ENCODE data around the gene KCNH6. TPM values are rescaled to one million over a fixed set of nuclear protein-coding genes. Genes with fewer than 3 reads are reported as not detected.

KCNH6 gene
- total RNA-seq, 2 experiments from 2014 or later, result not detected

DNA sequence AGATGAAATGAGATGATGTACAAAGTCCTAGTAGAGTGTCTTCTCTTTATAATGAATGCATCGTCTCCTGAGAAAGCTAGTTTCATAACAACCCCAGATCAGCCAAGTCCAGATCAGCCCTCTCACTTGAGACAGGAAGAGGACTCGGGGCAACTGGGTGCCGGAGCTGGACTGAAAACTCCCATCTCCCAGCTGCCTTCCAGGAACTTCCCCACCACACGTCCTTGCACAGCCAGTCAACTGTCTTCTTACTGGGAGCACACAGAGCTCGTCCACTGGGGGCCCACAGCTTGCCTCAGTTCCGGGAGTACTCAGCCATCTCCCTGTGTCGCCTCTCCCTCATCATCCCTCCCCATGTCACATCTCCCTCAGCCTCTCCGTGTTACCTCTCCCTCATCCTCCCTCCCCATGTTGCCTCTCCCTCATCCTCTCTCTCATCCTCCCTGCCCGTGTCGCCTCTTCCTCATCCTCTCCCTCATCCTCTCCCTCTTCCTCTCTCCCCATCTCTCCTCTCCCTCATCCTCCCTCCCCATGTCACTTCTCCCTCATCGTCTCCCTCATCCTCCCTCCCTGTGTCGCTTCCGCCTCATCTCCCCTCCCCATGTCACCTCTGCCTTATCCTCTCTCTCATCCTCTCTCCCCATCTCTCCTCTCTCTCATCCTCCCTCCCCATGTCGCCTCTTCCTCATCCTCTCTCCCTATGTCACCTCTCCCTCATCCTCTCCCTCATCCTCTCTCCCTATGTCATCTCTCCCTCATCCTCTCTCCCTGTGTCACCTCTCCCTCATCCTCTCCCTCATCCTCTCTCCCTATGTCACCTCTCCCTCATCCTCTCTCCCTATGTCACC is 22.4 kb upstream of the KCNH6 start:
- ChIA-PET POLR2A (no interaction called here), CTCF (interaction anchor here (0.6 kb wide), 1 partner anchor 7 kb away, joined by 3 read pairs; no protein-coding TSS in a partner anchor)

- POLR2A ChIA-PET, result no interaction called here
- CTCF ChIA-PET, result interaction anchor here (1.2 kb wide), 1 partner anchor 24 kb away, joined by 3 read pairs; no protein-coding TSS in a partner anchor
Measured at GRCh38 chr17:63503341-63503705, 19.8 kb upstream of the KCNH6 start.

DNA sequence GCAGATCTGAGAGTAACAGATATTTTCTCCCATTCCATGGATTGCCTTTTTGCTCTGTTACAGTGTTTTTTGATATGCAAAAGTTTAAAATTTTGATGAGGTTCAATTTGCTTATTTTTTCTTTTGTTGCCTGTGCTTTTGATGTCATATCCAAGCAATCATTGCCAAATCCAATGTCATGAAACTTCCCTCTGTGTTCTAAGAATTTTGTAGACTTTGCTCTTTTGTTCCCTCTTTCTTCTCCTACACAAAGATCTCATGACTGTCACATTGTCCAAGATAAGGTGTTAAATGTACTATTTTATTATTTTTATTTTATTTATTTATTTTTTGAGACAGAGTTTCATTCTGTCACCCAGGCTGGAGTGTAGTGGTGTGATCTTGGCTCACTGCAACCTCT is 18.9 kb upstream of the KCNH6 start:
- POLR2A ChIA-PET, result no interaction called here
- CTCF ChIA-PET, result interaction anchor here (1.0 to 1.2 kb wide), 2 partner anchors 25 to 61 kb away, joined by 3 read pairs; no protein-coding TSS in a partner anchor

- CTCF ChIA-PET, result interaction anchor here (1.0 kb wide), 1 partner anchor 60 kb away, joined by 3 read pairs; no protein-coding TSS in a partner anchor
- POLR2A ChIA-PET, result no interaction called here
Measured at GRCh38 chr17:63505341-63505740, 17.8 kb upstream of the KCNH6 start.

DNA sequence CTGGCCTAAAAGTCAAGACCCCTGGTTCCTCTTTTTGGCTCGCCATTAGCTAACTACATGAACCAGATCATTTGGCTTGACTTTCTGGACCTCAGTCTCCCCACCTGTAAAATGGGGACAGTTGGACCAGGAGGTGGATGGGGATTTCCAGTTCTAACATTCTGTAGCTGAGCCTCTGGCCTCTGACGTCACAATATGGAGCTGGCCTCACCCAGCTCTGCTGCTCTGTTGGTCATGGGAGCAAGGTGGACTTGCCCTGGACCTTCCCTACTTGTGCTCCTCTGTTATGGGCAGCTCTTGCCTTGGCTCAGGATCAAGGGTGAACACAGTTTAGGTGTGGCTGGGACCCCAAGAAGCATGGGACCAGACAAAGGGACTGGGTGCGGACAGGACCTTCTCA is 16.5 kb upstream of the KCNH6 start:
- ChIA-PET POLR2A (no interaction called here), CTCF (no interaction called here)

- ChIA-PET CTCF (no interaction called here), POLR2A (no interaction called here)
Measured at GRCh38 chr17:63511331-63511730, 11.8 kb upstream of the KCNH6 start.

DNA sequence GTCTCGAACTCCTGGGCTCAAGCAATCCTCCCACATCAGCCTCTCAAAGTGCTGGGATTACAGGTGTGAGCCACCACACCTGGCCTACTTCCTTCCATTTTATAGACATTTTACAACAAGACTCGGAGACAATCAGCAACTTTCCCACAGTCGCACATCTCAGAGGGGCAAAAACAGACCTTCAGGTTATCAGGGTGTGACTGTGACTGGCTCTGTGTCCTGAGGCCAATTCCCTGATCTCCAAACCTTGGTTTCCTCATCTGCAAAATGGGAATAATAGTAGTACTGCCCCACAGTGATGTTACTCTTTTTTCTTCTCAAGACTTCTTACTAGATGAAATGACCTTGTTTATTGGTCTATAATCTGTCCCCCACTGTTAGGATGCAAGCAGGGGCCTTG is 10.8 kb upstream of the KCNH6 start:
- CTCF ChIA-PET, result no interaction called here
- POLR2A ChIA-PET, result no interaction called here

- CTCF ChIA-PET, result interaction anchor here (1.5 to 2.7 kb wide), 2 partner anchors 25 to 35 kb away, joined by 4 to 7 read pairs; no protein-coding TSS in a partner anchor
Measured at GRCh38 chr17:63512896-63513644, 10.1 kb upstream of the KCNH6 start.

DNA sequence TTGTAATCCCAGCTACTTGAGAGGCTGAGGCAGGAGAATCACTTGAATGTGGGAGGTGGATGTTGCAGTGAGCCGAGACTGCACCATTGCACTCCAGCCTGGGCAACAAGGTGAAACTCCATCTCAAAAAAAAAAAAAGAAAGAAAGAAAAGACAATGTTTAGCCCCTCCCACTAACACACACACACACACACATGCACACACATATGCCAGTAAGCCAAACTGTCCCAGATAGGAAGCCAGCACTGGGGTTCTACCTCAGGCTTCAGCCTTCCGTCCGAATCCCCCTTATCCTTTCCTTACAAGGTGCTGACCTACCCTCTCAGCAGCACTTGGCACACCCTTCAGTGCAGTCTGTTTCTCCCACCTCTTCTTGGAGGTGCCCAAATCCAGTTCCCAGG is 8.7 kb upstream of the KCNH6 start:
- POLR2A ChIA-PET, result no interaction called here
- CTCF ChIA-PET, result interaction anchor here (1.3 to 2.7 kb wide), 3 partner anchors 27 to 99 kb away, joined by 3 to 7 read pairs (median 4); no protein-coding TSS in a partner anchor

More at GRCh38 chr17:63512896-63513644, 10.1 kb upstream of the KCNH6 start:
- POLR2A ChIA-PET, result no interaction called here

DNA sequence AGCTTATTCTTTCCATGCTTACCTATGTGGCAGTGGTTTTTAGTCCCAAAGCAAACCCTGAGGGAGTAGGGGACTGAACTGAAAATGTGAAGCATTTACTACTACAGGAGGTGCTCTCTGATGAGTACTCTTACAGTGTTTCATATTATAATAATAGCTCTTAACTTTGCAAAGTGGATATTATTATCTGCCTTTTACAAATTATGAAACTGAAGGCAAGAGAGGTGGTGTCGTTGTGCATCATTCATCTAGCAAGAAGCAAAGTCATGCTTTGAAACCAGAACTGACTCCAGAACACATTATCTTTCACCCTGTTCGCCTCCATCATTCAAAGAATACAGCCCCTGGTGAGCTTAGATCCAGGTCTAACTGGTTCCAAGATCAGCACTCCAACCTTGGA is 8.2 kb upstream of the KCNH6 start:
- ChIA-PET CTCF (interaction anchor here (1.3 to 2.7 kb wide), 3 partner anchors 27 to 98 kb away, joined by 3 to 7 read pairs (median 4); no protein-coding TSS in a partner anchor), POLR2A (no interaction called here)

GRCh38 chr17:63515426-63515825 is 7.7 kb upstream of the KCNH6 start:
- POLR2A ChIA-PET, result no interaction called here
- CTCF ChIA-PET, result interaction anchor here (1.3 to 2.7 kb wide), 2 partner anchors 37 to 98 kb away, joined by 3 to 7 read pairs; no protein-coding TSS in a partner anchor

GRCh38 chr17:63516910-63517824 is 6.0 kb upstream of the KCNH6 start:
- ChIA-PET POLR2A (no interaction called here), CTCF (no interaction called here)

DNA sequence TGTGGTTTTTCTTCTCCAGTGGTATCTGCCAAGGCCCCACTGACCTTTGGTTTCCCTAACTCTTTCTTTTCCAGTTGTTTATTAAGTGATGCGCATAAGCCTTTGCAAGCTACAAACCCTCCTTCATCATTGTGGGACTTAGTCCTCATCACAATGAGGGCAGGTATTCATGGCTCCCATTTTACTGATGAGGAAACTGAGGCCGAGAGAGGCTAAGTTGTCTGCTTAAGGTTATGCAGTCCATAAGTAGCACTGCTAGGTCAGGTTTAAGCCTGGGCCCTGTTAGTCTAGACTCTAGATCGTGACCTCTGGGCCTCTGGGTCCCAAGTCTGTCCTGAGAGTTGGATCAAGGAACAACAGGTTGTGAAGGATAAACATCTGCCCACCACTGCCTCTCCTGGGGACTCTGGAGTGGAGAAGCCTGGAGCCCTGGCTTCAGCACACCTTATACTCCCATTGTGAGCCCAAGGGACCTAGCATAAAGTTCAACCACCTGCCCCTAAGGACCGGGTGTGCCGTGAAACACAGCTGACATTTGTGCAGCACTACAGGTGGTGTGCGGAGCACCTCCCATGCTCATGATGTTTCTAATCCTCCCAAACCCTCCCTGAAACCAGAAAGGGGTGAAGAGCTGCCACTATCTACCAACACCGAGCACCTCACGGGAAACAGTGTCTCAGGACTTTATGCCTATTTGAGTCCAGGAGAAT is 5.2 kb upstream of the KCNH6 start:
- ChIA-PET CTCF (no interaction called here), POLR2A (no interaction called here)

GRCh38 chr17:63519116-63519881 is 3.9 kb upstream of the KCNH6 start:
- POLR2A ChIA-PET, result interaction anchor here (0.8 kb wide), 1 partner anchor 27 kb away, joined by 3 read pairs; no protein-coding TSS in a partner anchor
- CTCF ChIA-PET, result no interaction called here

DNA sequence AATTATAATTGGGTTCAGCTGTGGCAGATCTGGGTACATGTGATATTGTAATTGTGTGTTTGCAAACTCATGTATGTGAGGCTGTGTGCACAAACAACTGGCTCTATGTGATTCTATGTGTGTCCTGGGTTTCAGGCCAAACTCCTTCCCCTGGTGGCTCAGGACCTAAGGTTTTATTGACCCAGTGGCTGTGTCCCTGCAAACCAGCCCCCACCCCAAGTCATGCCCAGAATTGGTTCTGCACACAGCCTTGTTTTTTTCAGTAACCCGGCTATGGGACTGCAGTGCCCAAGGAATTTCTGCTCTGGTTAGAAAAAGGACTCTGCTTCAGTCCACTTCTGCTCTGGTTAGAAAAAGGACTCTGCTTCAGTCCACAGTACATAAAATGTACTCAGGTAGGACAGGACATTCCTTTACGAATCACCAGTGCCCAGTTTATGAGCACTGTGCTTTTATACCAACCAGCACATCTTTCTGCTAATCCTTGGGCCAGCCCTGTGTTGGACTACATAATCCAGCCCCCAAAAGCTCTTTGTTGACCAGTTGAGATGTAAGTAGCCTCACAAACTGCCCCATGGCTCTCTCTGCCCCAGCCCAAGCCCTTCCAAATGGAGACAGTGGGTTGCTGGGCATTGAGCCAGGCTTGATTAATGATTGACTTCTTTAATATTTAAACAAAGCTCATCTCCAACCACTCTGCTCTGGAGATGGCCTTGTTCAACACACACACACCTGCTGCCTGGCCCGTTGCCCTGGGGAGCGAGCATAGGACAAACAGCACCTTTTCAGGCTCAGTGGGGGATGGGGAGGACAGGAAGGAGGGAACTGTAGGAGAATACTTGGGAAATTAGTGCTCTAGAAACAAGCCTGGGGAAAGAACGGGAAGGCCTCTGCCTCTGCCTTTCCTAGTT is 2.9 kb upstream of the KCNH6 start:
- ChIA-PET CTCF (no interaction called here), POLR2A (no interaction called here)

GRCh38 chr17:63524051-63524450 is 893 bp downstream of the KCNH6 start:
- POLR2A ChIA-PET, result no interaction called here
- CTCF ChIA-PET, result no interaction called here
